ENCODE results near the gene SULT1C4. TPM values are rescaled to one million over a fixed set of nuclear protein-coding genes. Genes with fewer than 3 reads are reported as not detected.

SULT1C4 gene
- total and polyA plus RNA-seq, 9 donors, result 11.3 to 47.1 (median 17.6) TPM

GRCh38 chr2:108365656-108366055 lies 12.1 kb upstream of the SULT1C4 start:
- no peak overlapping the region for H3K27ac ChIP-seq
- H3K27me3 ChIP-seq, result no peaks in the 10 kb centered on the region
- no peak overlapping the region for H3K4me3 ChIP-seq
- TF ChIP-seq EP300 (IDR thresholded peaks at IDR 0.05) (no peak), POLR2A (IDR thresholded peaks at IDR 0.05) (no peak)
- TF ChIP-seq, protein P1, sequence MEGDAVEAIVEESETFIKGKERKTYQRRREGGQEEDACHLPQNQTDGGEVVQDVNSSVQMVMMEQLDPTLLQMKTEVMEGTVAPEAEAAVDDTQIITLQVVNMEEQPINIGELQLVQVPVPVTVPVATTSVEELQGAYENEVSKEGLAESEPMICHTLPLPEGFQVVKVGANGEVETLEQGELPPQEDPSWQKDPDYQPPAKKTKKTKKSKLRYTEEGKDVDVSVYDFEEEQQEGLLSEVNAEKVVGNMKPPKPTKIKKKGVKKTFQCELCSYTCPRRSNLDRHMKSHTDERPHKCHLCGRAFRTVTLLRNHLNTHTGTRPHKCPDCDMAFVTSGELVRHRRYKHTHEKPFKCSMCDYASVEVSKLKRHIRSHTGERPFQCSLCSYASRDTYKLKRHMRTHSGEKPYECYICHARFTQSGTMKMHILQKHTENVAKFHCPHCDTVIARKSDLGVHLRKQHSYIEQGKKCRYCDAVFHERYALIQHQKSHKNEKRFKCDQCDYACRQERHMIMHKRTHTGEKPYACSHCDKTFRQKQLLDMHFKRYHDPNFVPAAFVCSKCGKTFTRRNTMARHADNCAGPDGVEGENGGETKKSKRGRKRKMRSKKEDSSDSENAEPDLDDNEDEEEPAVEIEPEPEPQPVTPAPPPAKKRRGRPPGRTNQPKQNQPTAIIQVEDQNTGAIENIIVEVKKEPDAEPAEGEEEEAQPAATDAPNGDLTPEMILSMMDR (IDR thresholded peaks at IDR 0.05), result no peak
- WGBS, 3 donors, result 87 to 89% (median 87%) methylated on average over 3 of the region's 3 CpGs
- H3K4me1 ChIP-seq (ENCODE audit: insufficient read depth), result no peaks in the 10 kb centered on the region
- H3K9me3 ChIP-seq, result no peaks in the 10 kb centered on the region
- no peaks in the 10 kb centered on the region for H3K36me3 ChIP-seq
- no peak for DNase-seq
- intact Hi-C loops (cut with DNase I), result no loop called here

DNA sequence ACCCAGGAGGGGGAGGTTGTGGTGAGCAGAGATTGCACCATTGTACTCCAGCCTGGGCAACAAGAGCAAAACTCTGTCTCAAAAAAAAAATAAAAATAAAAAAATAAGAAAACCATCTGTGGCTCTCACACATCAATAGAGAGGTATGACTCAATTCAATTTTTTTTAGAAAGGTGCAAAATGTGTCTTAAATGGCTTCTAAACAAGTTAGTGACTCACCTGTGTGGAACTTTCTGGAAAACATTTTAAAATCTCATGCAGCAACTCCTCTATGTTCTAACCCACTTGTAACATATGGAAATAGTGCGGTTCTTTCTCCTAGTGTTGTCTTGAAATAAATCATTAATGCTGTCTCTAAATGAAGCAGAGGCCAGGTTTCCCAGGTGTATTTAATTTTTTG lies 10.7 kb upstream of the SULT1C4 start:
- Histone ChIP-seq H3K27ac (no peak overlapping the region), H3K27me3 (no peaks in the 10 kb centered on the region), H3K4me1 (ENCODE audit: insufficient read depth) (no peaks in the 10 kb centered on the region), H3K4me3 (no peak overlapping the region), H3K36me3 (no peaks in the 10 kb centered on the region), H3K9me3 (no peaks in the 10 kb centered on the region)
- TF ChIP-seq, protein P1 (IDR thresholded peaks at IDR 0.05), result no peak
- TF ChIP-seq POLR2A (IDR thresholded peaks at IDR 0.05) (no peak), EP300 (IDR thresholded peaks at IDR 0.05) (no peak)
- DNase-seq, result no peak
- WGBS, 3 donors, result 79 to 89% (median 81%) methylated on average over 1 of the region's 1 CpG
- intact Hi-C loops (cut with DNase I), result no loop called here

DNA sequence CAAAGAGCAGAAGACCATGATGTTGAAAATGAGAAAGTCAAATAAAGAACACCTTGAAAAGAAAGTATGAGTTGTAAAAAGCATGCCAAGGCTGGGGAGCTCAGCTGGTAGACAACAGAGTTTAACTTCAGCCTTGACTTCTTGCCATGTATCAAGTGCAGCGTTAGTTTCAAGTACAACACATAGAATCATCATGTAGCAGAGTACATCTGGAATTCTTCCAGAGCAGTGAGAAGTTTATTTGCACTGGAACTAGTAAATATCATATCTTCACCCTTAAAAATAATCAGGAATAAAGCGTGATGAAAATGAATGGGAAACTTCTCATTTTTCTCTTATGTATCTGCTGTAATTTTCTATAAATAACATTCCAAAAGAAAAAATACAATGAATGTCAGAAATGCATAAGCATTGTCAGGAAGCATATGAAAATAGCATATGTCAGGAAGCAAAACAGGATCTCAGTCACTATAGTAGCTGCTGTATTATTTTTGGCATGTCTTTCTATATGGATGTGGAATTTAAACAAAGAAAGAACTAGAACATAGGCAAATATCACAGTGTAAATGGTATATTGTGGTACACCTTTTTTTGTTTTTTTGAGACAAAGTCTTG lies 10.1 kb upstream of the SULT1C4 start:
- 8 to 16% (median 9%) methylated on average over 2 of the region's 2 CpGs for WGBS, 3 donors
- Histone ChIP-seq H3K36me3 (no peaks in the 10 kb centered on the region), H3K9me3 (no peaks in the 10 kb centered on the region), H3K4me3 (no peak overlapping the region), H3K27me3 (no peaks in the 10 kb centered on the region), H3K4me1 (ENCODE audit: insufficient read depth) (no peaks in the 10 kb centered on the region), H3K27ac (no peak overlapping the region)
- TF ChIP-seq, protein P1 (IDR thresholded peaks at IDR 0.05), result no peak
- TF ChIP-seq EP300 (IDR thresholded peaks at IDR 0.05) (no peak), POLR2A (IDR thresholded peaks at IDR 0.05) (no peak)
- intact Hi-C loops (cut with DNase I), result no loop called here
- DNase-seq, result no peak

GRCh38 chr2:108369153-108369552 lies 8.6 kb upstream of the SULT1C4 start:
- intact Hi-C loops (cut with DNase I), result no loop called here
- H3K9me3 ChIP-seq, result no peaks in the 10 kb centered on the region
- no peak overlapping the region for H3K27ac ChIP-seq
- 90 to 93% (median 93%) methylated on average over 2 of the region's 2 CpGs for WGBS, 3 donors
- DNase-seq, result no peak
- no peaks in the 10 kb centered on the region for H3K36me3 ChIP-seq
- no peaks in the 10 kb centered on the region for H3K27me3 ChIP-seq
- no peaks in the 10 kb centered on the region for H3K4me1 ChIP-seq (ENCODE audit: insufficient read depth)
- no peak overlapping the region for H3K4me3 ChIP-seq
- TF ChIP-seq, protein P1 (IDR thresholded peaks at IDR 0.05), result no peak
- TF ChIP-seq POLR2A (IDR thresholded peaks at IDR 0.05), result no peak
- no peak for TF ChIP-seq EP300 (IDR thresholded peaks at IDR 0.05)
